Brain microvascular endothelial cell (primary cell): ENCODE measurements around the gene ABCC4.

Experiments used
- DNase-seq: peaks from one replicate; pipeline ENCODE4 v3.0.0-alpha.2; 2020
- H3K27ac ChIP-seq: fragments of 250-450 bp; sonication (Bioruptor Pico); 2 replicates; pipeline ENCODE4 v1.5.1; 2020; ENCODE audit warnings: mild to moderate bottlenecking, moderate library complexity
- H3K27me3 ChIP-seq: fragments of 250-450 bp; sonication (Bioruptor Pico); replicated peaks from 2 replicates; pipeline ENCODE4 v1.5.1; 2020; ENCODE audit warnings: mild to moderate bottlenecking
- H3K36me3 ChIP-seq: fragments of 250-450 bp; sonication (Bioruptor Pico); replicated peaks from 2 replicates; pipeline ENCODE4 v1.5.1; 2020; ENCODE audit warnings: mild to moderate bottlenecking
- H3K4me3 ChIP-seq: 2 replicates; pipeline ENCODE4 v1.5.1; 2011; ENCODE audit warnings: low read depth, mild to moderate bottlenecking, control low read depth, low read length, moderate library complexity
- in situ Hi-C: cut with HindIII; loops from 2 replicates; pipeline ENCODE4 v1.10.0; 2017; ENCODE audit warnings: low sequenced_read_pairs, low pct_ligation_motif_present
- TF ChIP-seq, protein P1 (sequence below): IDR thresholded peaks from 2 replicates; pipeline ENCODE4 v1.5.1; 2011; ENCODE audit warnings: low read depth, mild to moderate bottlenecking, moderate library complexity, low read length, control low read depth, inconsistent platforms; ENCODE audit errors: missing control alignments

Gene ABCC4

DNA sequence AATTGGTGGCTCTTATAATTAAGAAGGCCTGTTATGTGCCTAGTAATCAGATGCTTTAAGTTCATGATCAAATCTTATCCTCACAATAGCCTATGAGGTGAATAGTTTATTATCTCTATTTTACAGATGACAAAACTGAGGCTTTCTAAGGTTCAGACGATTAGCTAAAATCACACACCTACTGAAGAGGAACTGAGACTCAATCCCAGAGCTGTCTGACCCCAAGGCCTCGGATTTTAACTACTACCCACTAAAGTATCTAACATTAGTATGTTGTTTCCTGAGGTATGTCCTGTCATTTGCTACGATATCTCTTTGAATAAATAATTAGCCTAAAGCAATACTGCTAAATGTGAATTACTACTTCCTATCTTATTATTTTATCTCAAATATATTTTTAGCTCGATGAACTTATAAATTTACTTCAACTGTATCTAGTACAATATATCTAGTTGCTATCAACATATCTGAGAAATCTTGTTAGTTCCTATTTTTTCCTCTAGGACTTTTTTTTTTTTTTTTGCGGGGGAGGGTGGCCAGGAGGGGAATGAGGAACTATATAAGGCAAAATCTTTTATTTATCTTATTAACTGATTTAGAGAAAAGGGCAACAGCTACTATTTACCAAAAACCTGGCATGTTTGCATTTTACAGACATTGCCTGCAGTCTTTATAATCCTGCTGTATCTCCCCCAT lies 118.5 kb downstream of the ABCC4 start:
- in situ Hi-C loops, result loop anchor here (10.0 kb wide), 1 partner anchor 222 kb away; no protein-coding TSS in a partner anchor
- no peaks in the 10 kb centered on the region for H3K27me3 ChIP-seq
- no peak overlapping the region for H3K27ac ChIP-seq
- TF ChIP-seq, protein P1, sequence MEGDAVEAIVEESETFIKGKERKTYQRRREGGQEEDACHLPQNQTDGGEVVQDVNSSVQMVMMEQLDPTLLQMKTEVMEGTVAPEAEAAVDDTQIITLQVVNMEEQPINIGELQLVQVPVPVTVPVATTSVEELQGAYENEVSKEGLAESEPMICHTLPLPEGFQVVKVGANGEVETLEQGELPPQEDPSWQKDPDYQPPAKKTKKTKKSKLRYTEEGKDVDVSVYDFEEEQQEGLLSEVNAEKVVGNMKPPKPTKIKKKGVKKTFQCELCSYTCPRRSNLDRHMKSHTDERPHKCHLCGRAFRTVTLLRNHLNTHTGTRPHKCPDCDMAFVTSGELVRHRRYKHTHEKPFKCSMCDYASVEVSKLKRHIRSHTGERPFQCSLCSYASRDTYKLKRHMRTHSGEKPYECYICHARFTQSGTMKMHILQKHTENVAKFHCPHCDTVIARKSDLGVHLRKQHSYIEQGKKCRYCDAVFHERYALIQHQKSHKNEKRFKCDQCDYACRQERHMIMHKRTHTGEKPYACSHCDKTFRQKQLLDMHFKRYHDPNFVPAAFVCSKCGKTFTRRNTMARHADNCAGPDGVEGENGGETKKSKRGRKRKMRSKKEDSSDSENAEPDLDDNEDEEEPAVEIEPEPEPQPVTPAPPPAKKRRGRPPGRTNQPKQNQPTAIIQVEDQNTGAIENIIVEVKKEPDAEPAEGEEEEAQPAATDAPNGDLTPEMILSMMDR, result no peak
- H3K4me3 ChIP-seq, result no peak overlapping the region
- no peaks in the 10 kb centered on the region for H3K36me3 ChIP-seq
- no peak for DNase-seq

DNA sequence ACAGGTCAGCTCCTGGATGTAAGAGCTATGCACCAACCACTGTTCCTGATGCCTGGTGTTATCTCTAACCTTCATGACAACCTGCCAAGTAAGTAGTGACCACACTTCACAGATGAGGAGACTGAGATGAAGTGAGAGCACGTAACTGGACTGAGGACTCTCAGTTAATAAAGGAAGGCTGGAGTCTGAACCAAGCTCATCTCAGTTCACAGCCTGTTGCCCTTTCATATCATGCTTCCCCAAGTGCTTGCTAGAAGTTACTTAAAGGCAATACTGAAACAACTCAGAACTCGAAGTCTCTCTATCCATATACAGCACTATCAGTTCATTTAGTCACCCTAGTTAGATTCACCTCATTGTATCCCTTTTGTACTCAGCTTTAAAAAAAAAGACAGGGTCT lies 119.7 kb downstream of the ABCC4 start:
- Histone ChIP-seq H3K4me3 (no peak overlapping the region), H3K36me3 (no peaks in the 10 kb centered on the region), H3K27ac (no peak overlapping the region), H3K27me3 (no peaks in the 10 kb centered on the region)
- DNase-seq, result no peak
- in situ Hi-C loops, result loop anchor here (10.0 kb wide), 1 partner anchor 223 kb away; no protein-coding TSS in a partner anchor
- TF ChIP-seq, protein P1, result no peak

- no peaks in the 10 kb centered on the region for H3K27me3 ChIP-seq
- TF ChIP-seq, protein P1, result no peak
- no peak overlapping the region for H3K27ac ChIP-seq
- no peak for DNase-seq
- no peaks in the 10 kb centered on the region for H3K36me3 ChIP-seq
- H3K4me3 ChIP-seq, result no peak overlapping the region
- in situ Hi-C loops, result loop anchor here (10.0 kb wide), 1 partner anchor 224 kb away; no protein-coding TSS in a partner anchor
Observed at GRCh38 chr13:95180513-95181245, 120.6 kb downstream of the ABCC4 start.

DNA sequence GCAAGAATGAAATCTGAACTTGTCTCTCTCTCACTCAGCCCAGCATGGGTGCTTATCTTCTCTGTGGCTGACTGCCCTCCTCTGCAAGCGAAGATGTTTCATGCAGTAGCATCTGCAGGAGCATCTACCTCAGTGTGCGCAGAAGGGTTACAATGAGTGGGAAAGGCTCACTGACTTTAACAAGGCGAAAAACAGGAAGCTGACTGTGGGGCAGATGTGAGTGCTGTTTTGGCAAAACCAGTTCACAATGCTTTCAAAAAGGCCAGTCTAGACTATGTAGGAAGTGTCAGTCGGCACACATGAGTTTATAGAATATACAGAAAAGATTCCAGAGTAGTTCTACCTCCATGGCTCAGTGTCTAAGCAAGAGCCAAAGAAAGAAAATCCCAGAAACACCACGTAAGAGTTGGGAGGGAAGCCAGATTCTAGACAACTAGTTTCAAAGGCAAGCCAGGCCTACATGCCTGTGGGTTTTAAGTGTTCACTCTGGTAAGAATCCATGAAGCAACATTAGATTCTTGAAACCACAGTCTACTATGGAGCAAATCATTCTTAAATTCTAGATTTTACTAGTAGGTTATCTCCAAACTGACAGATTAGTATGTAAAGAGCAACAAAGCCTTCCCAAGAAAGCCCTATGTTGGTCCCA lies 124.5 kb downstream of the ABCC4 start:
- DNase-seq, result no peak
- in situ Hi-C loops, result no loop called here
- H3K27ac ChIP-seq, result no peak overlapping the region
- TF ChIP-seq, protein P1, result no peak
- no peak overlapping the region for H3K4me3 ChIP-seq
- no peaks in the 10 kb centered on the region for H3K27me3 ChIP-seq
- no peaks in the 10 kb centered on the region for H3K36me3 ChIP-seq

GRCh38 chr13:95174517-95174916 lies 126.7 kb downstream of the ABCC4 start:
- Histone ChIP-seq H3K4me3 (no peak overlapping the region), H3K27ac (no peak overlapping the region), H3K36me3 (no peaks in the 10 kb centered on the region), H3K27me3 (no peaks in the 10 kb centered on the region)
- in situ Hi-C loops, result loop anchor here (25.0 kb wide), 1 partner anchor 487 kb away; no protein-coding TSS in a partner anchor
- no peak for DNase-seq
- TF ChIP-seq, protein P1, result no peak
